RWPE2 (cell line): ENCODE results near the gene RERE.
A peak's percentile ranks its signal among the peaks of the same experiment; 100 is the strongest.

Experiments
- ATAC-seq: fragments of 200-7000 bp; cut with Tn5 transposase; 3 replicates; pipeline ENCODE4 v1.9.1; 2021; ENCODE audit warnings: low read depth
- DNase-seq: peaks from one replicate; pipeline ENCODE4 v3.0.0-alpha.2; 2020; ENCODE audit warnings: low spot score
- H3K27ac ChIP-seq: fragments of 450-650 bp; 2 replicates; pipeline ENCODE4 v1.5.1; 2017; ENCODE audit warnings: mild to moderate bottlenecking; ENCODE audit not compliant: poor library complexity, severe bottlenecking
- H3K27me3 ChIP-seq: fragments of 250-450 bp; sonication (Bioruptor Pico); 2 replicates; pipeline ENCODE4 v1.5.1; 2021; ENCODE audit warnings: mild to moderate bottlenecking, moderate library complexity; ENCODE audit not compliant: insufficient read depth, poor library complexity, severe bottlenecking
- H3K36me3 ChIP-seq: fragments of 250-450 bp; sonication (Bioruptor Pico); 2 replicates; pipeline ENCODE4 v1.5.1; 2020; ENCODE audit warnings: low read depth, mild to moderate bottlenecking, moderate library complexity
- H3K4me1 ChIP-seq: fragments of 250-450 bp; sonication (Bioruptor Pico); 2 replicates; pipeline ENCODE4 v1.5.1; 2021; ENCODE audit warnings: mild to moderate bottlenecking, moderate library complexity; ENCODE audit not compliant: insufficient read depth, poor library complexity, severe bottlenecking
- H3K4me3 ChIP-seq: fragments of 250-450 bp; sonication (Bioruptor Pico); 2 replicates; pipeline ENCODE4 v1.5.1; 2021; ENCODE audit warnings: mild to moderate bottlenecking, moderate library complexity; ENCODE audit not compliant: severe bottlenecking
- H3K9me3 ChIP-seq: fragments of 250-450 bp; sonication (Bioruptor Pico); 2 replicates; pipeline ENCODE4 v1.5.1; 2021; ENCODE audit warnings: mild to moderate bottlenecking, moderate library complexity; ENCODE audit not compliant: severe bottlenecking
- CTCF ChIP-seq: fragments of 450-650 bp; IDR thresholded peaks from one replicate; pipeline ENCODE4 v1.5.1; 2017; ENCODE audit warnings: mild to moderate bottlenecking, moderate library complexity; ENCODE audit not compliant: poor library complexity, severe bottlenecking

RERE gene

GRCh38 chr1:8863794-8864233 lies 46.4 kb upstream of the RERE start:
- TF ChIP-seq CTCF = no peak
- no peak for ATAC-seq
- no peak overlapping the region for H3K4me3 ChIP-seq
- no peak for DNase-seq
- H3K27me3 ChIP-seq = no peaks in the 10 kb centered on the region
- peak overlapping the region; percentile 14 for H3K27ac ChIP-seq
- H3K36me3 ChIP-seq = peaks cover 100% of the 10 kb centered on the region
- no peaks in the 10 kb centered on the region for H3K9me3 ChIP-seq
- H3K4me1 ChIP-seq = peaks cover 3% of the 10 kb centered on the region

- Histone ChIP-seq H3K36me3 (peaks cover 99% of the 10 kb centered on the region), H3K27ac (no peak overlapping the region), H3K4me1 (peaks cover 8% of the 10 kb centered on the region), H3K4me3 (no peak overlapping the region), H3K27me3 (no peaks in the 10 kb centered on the region), H3K9me3 (no peaks in the 10 kb centered on the region)
- ATAC-seq = no peak
- DNase-seq = no peak
- no peak for TF ChIP-seq CTCF
These were observed 45.7 kb upstream of the RERE start for GRCh38 chr1:8863138-8863537.

GRCh38 chr1:8862528-8862927 lies 45.1 kb upstream of the RERE start:
- DNase-seq (no peak), ATAC-seq (peak; percentile 2)
- Histone ChIP-seq H3K4me3 (no peak overlapping the region), H3K36me3 (peaks cover 96% of the 10 kb centered on the region), H3K4me1 (peaks cover 8% of the 10 kb centered on the region), H3K27me3 (no peaks in the 10 kb centered on the region), H3K9me3 (no peaks in the 10 kb centered on the region), H3K27ac (no peak overlapping the region)
- peak; percentile 65 for TF ChIP-seq CTCF

GRCh38 chr1:8860738-8861516 lies 43.5 kb upstream of the RERE start:
- Histone ChIP-seq H3K4me3 (no peak overlapping the region), H3K9me3 (no peaks in the 10 kb centered on the region), H3K4me1 (peaks cover 8% of the 10 kb centered on the region), H3K27ac (peak overlapping the region; percentile 56), H3K36me3 (peaks cover 80% of the 10 kb centered on the region), H3K27me3 (no peaks in the 10 kb centered on the region)
- ATAC-seq (no peak), DNase-seq (no peak)
- TF ChIP-seq CTCF = no peak
